ENCODE measurements around the gene NAGPA. TPM values are rescaled to one million over a fixed set of nuclear protein-coding genes. Genes with fewer than 3 reads are reported as not detected.

The NAGPA gene
- total and polyA plus RNA-seq, 2 of the 13 experiments (the other 11 are each of a cell fraction or from before 2014, with no cell fraction given): 27.1 to 60.3 TPM

GRCh38 chr16:4987580-4988374 is 46.0 kb downstream of the NAGPA start (continued):
- TF ChIP-seq SP1 (IDR thresholded peaks at IDR 0.05) (no peak), SP1 (CRISPR knock-in tag; IDR thresholded peaks at IDR 0.05) (no peak), ATF3 (CRISPR knock-in tag; IDR thresholded peaks at IDR 0.05) (no peak), SSRP1 (CRISPR knock-in tag; IDR thresholded peaks at IDR 0.05) (no peak)

- H3K4me2 ChIP-seq (ENCODE audit: low read depth, low read length): peak overlapping the region; percentile 46
- DNase-seq (ENCODE audit: low spot score): no peak
- H3K4me1 ChIP-seq (ENCODE audit: insufficient read depth, low read length): peaks cover 13% of the 10 kb centered on the region
- WGBS (ENCODE audit: low lambda C conversion rate): 8% methylated on average over 10 of the region's 10 CpGs
- peaks cover 7 to 47% of the 10 kb centered on the region in 2 experiments for H3K27me3 ChIP-seq (ENCODE audit: control insufficient read depth in 1 of 2, insufficient read depth in 2 of 2, low read length in 2 of 2)
- peak; percentile 45 for ATAC-seq
- TF ChIP-seq RFX3 (CRISPR knock-in tag; IDR thresholded peaks at IDR 0.05) (no peak), PATZ1 (CRISPR knock-in tag; IDR thresholded peaks at IDR 0.05) (peak; percentile 60), MYNN (CRISPR knock-in tag; IDR thresholded peaks at IDR 0.05; ENCODE audit: low read depth) (no peak), JARID2 (CRISPR knock-in tag; IDR thresholded peaks at IDR 0.05; ENCODE audit: insufficient replicate concordance) (peak; percentile 25), SRSF1 (optimal IDR thresholded peaks at IDR 0.05; ENCODE audit: low read depth, low read length) (peak; percentile 56), ZC3H4 (CRISPR knock-in tag; IDR thresholded peaks at IDR 0.05; ENCODE audit: borderline replicate concordance) (no peak), EZH2 (conservative IDR thresholded peaks at IDR 0.05; ENCODE audit: low read depth, low read length) (peak; percentile 27; the same call in 1 of the 2 replicates), SOX6 (IDR thresholded peaks at IDR 0.05) (no peak), SOX6 (CRISPR knock-in tag; IDR thresholded peaks at IDR 0.05) (0 out of 2 replicates have a peak, but pooled peaks have one; percentile 5), ELK4 (CRISPR knock-in tag; IDR thresholded peaks at IDR 0.05; ENCODE audit: borderline replicate concordance) (no peak), PRPF4 (IDR thresholded peaks at IDR 0.05; ENCODE audit: low read depth, low read length, poor library complexity, severe bottlenecking) (no peak)
- no peak overlapping the region for H3K9ac ChIP-seq (ENCODE audit: insufficient read depth, low read depth, low read length)
- intact Hi-C loops (cut with micrococcal nuclease; ENCODE audit: unreplicated experiment) (no loop called here), in situ Hi-C loops (cut with HindIII; ENCODE audit: extremely low pct_ligation_motif_present, low pct_unique_long_range_greater_than_20kb) (no loop called here)
- no peak overlapping the region for H3K27ac ChIP-seq (ENCODE audit: extremely low read length, insufficient read depth, low read length)
- peak overlapping the region in 2 of 3 experiments; percentile 28 to 65; a peak in 2 of 6 replicates for H3K4me3 ChIP-seq (replicated peaks in 1 of 3; ENCODE audit: insufficient read depth in 1 of 3, low read depth in 2 of 3, low read length in 3 of 3)
- H4K20me1 ChIP-seq (ENCODE audit: insufficient read depth, low read length): no peaks in the 10 kb centered on the region
- no peaks in the 10 kb centered on the region for H3K79me2 ChIP-seq (ENCODE audit: insufficient read depth, low read length)
- no peak for FAIRE-seq
- ChIA-PET CTCF (ENCODE audit: low intra/inter-chr PET ratio, low total read pairs) (no interaction called here), POLR2A (no interaction called here)
- H3K36me3 ChIP-seq (replicated peaks in 1 of 2; ENCODE audit: control insufficient read depth in 1 of 2, insufficient read depth in 2 of 2, low read length in 2 of 2): no peaks in the 10 kb centered on the region
- no TSS peak for BruUV-seq (replicated peaks)
- H3K9me3 ChIP-seq (ENCODE audit: low read length): no peaks in the 10 kb centered on the region
- no peak overlapping the region for H2AFZ ChIP-seq (ENCODE audit: low read length)
Observed at GRCh38 chr16:4987250-4987579, 46.5 kb downstream of the NAGPA start.

Measured in HepG2 (cell line).